CD4-positive, alpha-beta T cell (primary cell): ENCODE measurements around the gene PTOV1. TPM values are rescaled to one million over a fixed set of nuclear protein-coding genes. Genes with fewer than 3 reads are reported as not detected.

Experiments used
- ATAC-seq: fragments of 200-7000 bp; cut with Tn5 transposase; one replicate; pipeline ENCODE4 v1.10.0; 2022; ENCODE audit warnings: mild to moderate bottlenecking; ENCODE audit not compliant: poor library complexity
- CTCF ChIA-PET: fragments of 350-600 bp; sonication (Branson Sonifier 250); formaldehyde crosslinking; loops from one replicate; lab custom pipeline; 2021; ENCODE audit warnings: antibody characterized with exemption, inconsistent platforms; lab: Charles Lee
- POLR2A ChIA-PET: fragments of 350-600 bp; sonication (Branson Sonifier 250); formaldehyde crosslinking; loops from one replicate; lab custom pipeline; 2021; ENCODE audit warnings: antibody characterized with exemption, inconsistent platforms; lab: Charles Lee
- DNase-seq, 14 experiments: peaks; one replicate each; pipeline ENCODE4 v3.0.0-alpha.2; 2013 to 2020; ENCODE audit warnings: mixed read lengths in 2 of 14
- H3K27ac ChIP-seq, 2 donors: one replicate each; pipeline versions ENCODE4 v1.5.1 to v1.7.0; 2013; ENCODE audit warnings: low read length in 2 of 2, low read depth in 1 of 2, mild to moderate bottlenecking in 1 of 2
- H3K27me3 ChIP-seq, 2 experiments: 1 replicate in 1 of 2; 2 replicates in 1 of 2; pipeline versions ENCODE4 v1.6.1 to v1.7.0; 2013; ENCODE audit warnings: low read length in 2 of 2, control low read depth in 1 of 2, mild to moderate bottlenecking in 1 of 2, moderate library complexity in 1 of 2; ENCODE audit not compliant: insufficient read depth in 2 of 2, control insufficient read depth in 1 of 2
- H3K36me3 ChIP-seq: one replicate; pipeline ENCODE4 v1.6.1; 2013; ENCODE audit warnings: low read length, control low read depth; ENCODE audit not compliant: insufficient read depth
- H3K4me1 ChIP-seq: one replicate; pipeline ENCODE4 v1.6.1; 2013; ENCODE audit warnings: low read length, control low read depth; ENCODE audit not compliant: insufficient read depth
- H3K4me3 ChIP-seq: one replicate; pipeline ENCODE4 v1.5.1; 2013; ENCODE audit warnings: mild to moderate bottlenecking, low read length, moderate library complexity
- H3K9me3 ChIP-seq, 2 experiments: 1 replicate in 1 of 2; 2 replicates in 1 of 2; pipeline versions ENCODE4 v1.6.1 to v1.7.0; 2013; ENCODE audit warnings: low read length in 2 of 2, mild to moderate bottlenecking in 2 of 2, control low read depth in 1 of 2, moderate library complexity in 1 of 2; ENCODE audit not compliant: control insufficient read depth in 1 of 2, insufficient read depth in 1 of 2
- H3K27ac Mint-ChIP-seq: one replicate; pipeline ENCODE4 v1.8.0; 2020; ENCODE audit warnings: mixed read lengths
- H3K27me3 Mint-ChIP-seq: one replicate; pipeline ENCODE4 v1.8.0; 2021; ENCODE audit warnings: mixed read lengths
- H3K36me3 Mint-ChIP-seq: one replicate; pipeline ENCODE4 v1.8.0; 2021; ENCODE audit warnings: low read depth, mixed read lengths
- H3K4me1 Mint-ChIP-seq: one replicate; pipeline ENCODE4 v1.8.0; 2021; ENCODE audit warnings: low read depth, mixed read lengths
- H3K4me3 Mint-ChIP-seq: one replicate; pipeline ENCODE4 v1.8.0; 2020; ENCODE audit warnings: mild to moderate bottlenecking, mixed read lengths
- H3K9me3 Mint-ChIP-seq: one replicate; pipeline ENCODE4 v1.8.0; 2020; ENCODE audit warnings: mixed read lengths
- intact Hi-C, 2 experiments: fragments of 100-400 bp; cut with DNase I in 1 of 2; cut with micrococcal nuclease in 1 of 2; formaldehyde crosslinking; loops; one replicate each; pipeline versions ENCODE4 v1.15.1 to v1.9.0; 2023 to 2025; cut with DNase I, micrococcal nuclease
- total RNA-seq, 174 experiments: library from RNA in 2 of 174; stranded (reverse) in 2 of 174; gene quantifications; one replicate each; pipeline ENCODE4 v1.2.3 and lab custom pipeline; 2021 to 2026
- TF ChIP-seq, protein P1 (sequence below): fragments of 200-600 bp; IDR thresholded peaks from one replicate; pipeline ENCODE4 v1.8.0; 2022; ENCODE audit warnings: antibody characterized with exemption, mild to moderate bottlenecking

PTOV1 gene
- total RNA-seq, 2 experiments from 2014 or later: 127 to 134 TPM

DNA sequence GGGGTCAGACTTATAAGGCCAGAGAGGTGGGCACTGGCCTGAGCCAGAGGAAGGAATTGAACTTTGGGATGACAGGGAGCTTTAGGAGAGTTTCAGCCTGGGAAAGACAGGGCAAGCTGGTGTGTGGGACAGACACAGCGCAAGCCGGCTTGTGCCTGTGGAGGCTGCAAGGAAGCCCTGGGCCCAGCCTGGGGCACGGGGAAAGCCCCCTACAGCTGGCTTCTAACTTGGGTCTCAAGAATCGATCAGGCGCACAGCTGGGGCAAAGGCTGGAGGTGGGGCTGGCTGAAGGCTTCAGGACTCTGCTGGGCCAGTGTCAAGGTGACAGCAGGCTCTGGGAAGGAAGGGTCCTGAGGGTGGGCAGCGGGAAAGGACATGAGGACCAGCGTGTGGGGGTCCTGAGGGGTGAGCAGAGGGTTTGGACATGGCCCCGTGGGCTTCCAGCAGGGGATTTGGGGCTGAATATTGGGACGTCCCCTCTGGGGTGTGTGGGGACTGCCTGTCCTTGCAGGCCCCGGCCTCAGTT, 3.0 kb downstream of the PTOV1 start:
- Histone ChIP-seq H3K9me3 (peaks cover 0 to 3% of the 10 kb centered on the region in 2 experiments), H3K27ac (no peak overlapping the region), H3K4me1 (peaks cover 44% of the 10 kb centered on the region), H3K27me3 (no peaks in the 10 kb centered on the region), H3K36me3 (peaks cover 28% of the 10 kb centered on the region), H3K4me3 (no peak overlapping the region)
- Mint-ChIP-seq H3K36me3 (peaks cover 27% of the 10 kb centered on the region), H3K4me1 (peaks cover 26% of the 10 kb centered on the region), H3K9me3 (no peaks in the 10 kb centered on the region), H3K27me3 (no peaks in the 10 kb centered on the region), H3K27ac (peak overlapping the region; percentile 70), H3K4me3 (peak overlapping the region; percentile 76)
- DNase-seq (no peak), ATAC-seq (no peak)
- TF ChIP-seq, protein P1, sequence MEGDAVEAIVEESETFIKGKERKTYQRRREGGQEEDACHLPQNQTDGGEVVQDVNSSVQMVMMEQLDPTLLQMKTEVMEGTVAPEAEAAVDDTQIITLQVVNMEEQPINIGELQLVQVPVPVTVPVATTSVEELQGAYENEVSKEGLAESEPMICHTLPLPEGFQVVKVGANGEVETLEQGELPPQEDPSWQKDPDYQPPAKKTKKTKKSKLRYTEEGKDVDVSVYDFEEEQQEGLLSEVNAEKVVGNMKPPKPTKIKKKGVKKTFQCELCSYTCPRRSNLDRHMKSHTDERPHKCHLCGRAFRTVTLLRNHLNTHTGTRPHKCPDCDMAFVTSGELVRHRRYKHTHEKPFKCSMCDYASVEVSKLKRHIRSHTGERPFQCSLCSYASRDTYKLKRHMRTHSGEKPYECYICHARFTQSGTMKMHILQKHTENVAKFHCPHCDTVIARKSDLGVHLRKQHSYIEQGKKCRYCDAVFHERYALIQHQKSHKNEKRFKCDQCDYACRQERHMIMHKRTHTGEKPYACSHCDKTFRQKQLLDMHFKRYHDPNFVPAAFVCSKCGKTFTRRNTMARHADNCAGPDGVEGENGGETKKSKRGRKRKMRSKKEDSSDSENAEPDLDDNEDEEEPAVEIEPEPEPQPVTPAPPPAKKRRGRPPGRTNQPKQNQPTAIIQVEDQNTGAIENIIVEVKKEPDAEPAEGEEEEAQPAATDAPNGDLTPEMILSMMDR: no peak
- ChIA-PET CTCF (no interaction called here), POLR2A (interaction anchor here (0.7 to 2.3 kb wide), 2 partner anchors 23 to 299 kb away, joined by 3 to 9 read pairs; partner anchors contain the start of genes AKT1S1 and TBC1D17)
- intact Hi-C loops: loop anchor here in 1 of 2 experiments (5.0 kb wide), 1 partner anchor 37 kb away; the partner anchor contains the start of gene MED25

DNA sequence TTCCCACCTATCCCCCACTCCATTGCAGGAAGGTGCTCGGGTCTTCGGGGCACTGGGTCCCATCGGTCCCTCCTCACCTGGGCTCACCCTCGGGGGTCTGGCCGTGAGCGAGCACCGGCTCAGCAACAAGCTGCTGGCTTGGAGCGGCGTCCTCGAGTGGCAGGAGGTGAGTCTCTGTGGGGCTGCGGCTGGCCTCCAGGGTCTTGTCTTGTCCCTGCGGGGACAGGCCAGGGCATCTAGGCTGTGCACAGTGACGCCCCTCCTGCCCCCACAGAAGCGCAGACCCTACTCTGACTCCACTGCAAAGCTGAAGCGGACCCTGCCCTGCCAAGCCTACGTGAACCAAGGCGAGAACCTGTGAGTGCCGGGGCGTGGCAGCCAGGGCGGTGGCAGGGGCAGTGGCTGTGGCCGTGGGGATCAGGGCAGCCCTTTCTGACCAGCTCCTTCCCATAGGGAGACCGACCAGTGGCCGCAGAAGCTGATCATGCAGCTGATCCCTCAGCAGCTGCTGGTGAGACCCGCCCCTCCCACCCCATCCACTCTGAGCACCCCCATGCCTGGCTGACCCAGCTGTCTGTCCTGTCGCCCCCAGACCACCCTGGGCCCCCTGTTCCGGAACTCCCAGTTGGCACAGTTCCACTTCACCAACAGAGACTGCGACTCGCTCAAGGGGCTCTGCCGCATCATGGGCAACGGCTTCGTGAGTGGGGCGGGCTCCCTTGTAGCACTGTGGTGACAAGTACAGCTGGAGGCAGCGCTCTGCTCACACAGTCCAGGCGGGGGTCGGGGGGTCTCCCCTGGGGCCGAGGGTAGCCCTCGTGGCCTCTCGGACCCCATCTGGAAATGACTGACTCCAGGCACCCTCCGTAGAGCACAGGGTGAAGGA, 3.7 kb downstream of the PTOV1 start:
- Histone ChIP-seq H3K9me3 (peaks cover 0 to 3% of the 10 kb centered on the region in 2 experiments), H3K4me3 (no peak overlapping the region), H3K36me3 (peaks cover 31% of the 10 kb centered on the region), H3K27me3 (no peaks in the 10 kb centered on the region), H3K27ac (no peak overlapping the region), H3K4me1 (peaks cover 37% of the 10 kb centered on the region)
- H3K27ac Mint-ChIP-seq: no peak overlapping the region
- peak in 1 of 14 experiments; percentile 39 for DNase-seq
- intact Hi-C loops: loop anchor here in 1 of 2 experiments (5.0 kb wide), 1 partner anchor 37 kb away; the partner anchor contains the start of gene MED25
- no peaks in the 10 kb centered on the region for H3K9me3 Mint-ChIP-seq
- ChIA-PET POLR2A (interaction anchor here (1.6 to 2.3 kb wide), 2 partner anchors 15 to 22 kb away, joined by 3 to 9 read pairs; partner anchors contain the start of genes AKT1S1 and TBC1D17), CTCF (no interaction called here)
- peaks cover 21% of the 10 kb centered on the region for H3K4me1 Mint-ChIP-seq
- H3K36me3 Mint-ChIP-seq: peaks cover 32% of the 10 kb centered on the region
- no peak overlapping the region for H3K4me3 Mint-ChIP-seq
- H3K27me3 Mint-ChIP-seq: no peaks in the 10 kb centered on the region
- TF ChIP-seq, protein P1: no peak
- ATAC-seq: no peak

DNA sequence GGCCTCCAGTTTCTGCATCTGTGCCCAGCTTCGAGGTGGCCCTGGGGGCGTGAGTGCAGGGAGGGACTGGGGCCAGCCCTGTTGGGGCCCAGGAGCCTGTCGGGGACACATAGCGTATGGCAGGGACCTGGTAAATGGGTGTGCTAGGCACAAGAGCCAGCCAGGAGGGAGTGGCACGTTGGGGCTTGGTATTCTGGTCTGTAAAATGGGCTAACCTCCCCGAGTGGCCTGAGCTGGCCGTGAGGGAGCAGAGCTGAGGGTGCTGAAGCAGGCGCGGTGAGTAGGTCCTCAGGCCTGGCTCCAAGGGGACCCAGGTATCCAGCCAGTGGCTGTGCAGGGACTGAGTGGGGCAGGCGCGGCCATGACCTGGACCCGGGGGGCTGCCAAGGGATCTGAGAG, 4.3 kb downstream of the PTOV1 start:
- intact Hi-C loops: no loop called here
- no peaks in the 10 kb centered on the region for H3K9me3 Mint-ChIP-seq
- DNase-seq (no peak), ATAC-seq (no peak)
- Histone ChIP-seq H3K27me3 (no peaks in the 10 kb centered on the region), H3K4me1 (peaks cover 32% of the 10 kb centered on the region), H3K9me3 (peaks cover 0 to 3% of the 10 kb centered on the region in 2 experiments), H3K27ac (no peak overlapping the region), H3K36me3 (peaks cover 38% of the 10 kb centered on the region), H3K4me3 (no peak overlapping the region)
- peaks cover 15% of the 10 kb centered on the region for H3K4me1 Mint-ChIP-seq
- TF ChIP-seq, protein P1: no peak
- POLR2A ChIA-PET: interaction anchor here (1.6 to 2.3 kb wide), 2 partner anchors 14 to 22 kb away, joined by 3 to 9 read pairs; partner anchors contain the start of genes AKT1S1 and TBC1D17
- no peaks in the 10 kb centered on the region for H3K27me3 Mint-ChIP-seq
- peaks cover 35% of the 10 kb centered on the region for H3K36me3 Mint-ChIP-seq
- H3K4me3 Mint-ChIP-seq: no peak overlapping the region
- CTCF ChIA-PET: no interaction called here
- peak overlapping the region; percentile 44 for H3K27ac Mint-ChIP-seq
